SK-N-SH (cell line): ENCODE data around the gene RABGGTB. TPM values are rescaled to one million over a fixed set of nuclear protein-coding genes. Genes with fewer than 3 reads are reported as not detected.

Experiments used
- CTCF ChIA-PET: fragments of 300-600, 350-600 bp; formaldehyde crosslinking; extraction: SDS; loops from one replicate; lab custom pipeline; 2021; lab: Yijun Ruan, JAX
- POLR2A ChIA-PET: fragments of 350-600 bp; sonication (Branson Sonifier 250); formaldehyde crosslinking; extraction: SDS; loops from one replicate; lab custom pipeline; 2020; ENCODE audit warnings: antibody characterized with exemption, inconsistent platforms; lab: Yijun Ruan, JAX
- DNase-seq: peaks from one replicate; pipeline ENCODE4 v3.0.0; 2012
- H2AFZ ChIP-seq: fragments of 200-600 bp; sonication (generic); 2 replicates; pipeline ENCODE4 v1.8.1; 2016; ENCODE audit warnings: antibody characterized with exemption, mild to moderate bottlenecking, low read depth
- H3F3A ChIP-seq: fragments of 200-600 bp; sonication (generic); replicated peaks from 2 replicates; pipeline ENCODE3; 2016; ENCODE audit warnings: antibody characterized with exemption, mild to moderate bottlenecking; ENCODE audit not compliant: insufficient read depth
- H3K27ac ChIP-seq, 2 experiments: fragments of 200-500 bp in 1 of 2; fragments of 200-600 bp in 1 of 2; sonication (Bioruptor generic) in 1 of 2; sonication (generic), shearing (Covaris generic) in 1 of 2; 2 replicates each; pipeline versions ENCODE4 v1.5.1 to v1.6.1; 2014 to 2016; ENCODE audit warnings: low read depth in 2 of 2, inconsistent platforms in 1 of 2, low read length in 1 of 2, mild to moderate bottlenecking in 1 of 2, mixed read lengths in 1 of 2
- H3K27me3 ChIP-seq: fragments of 200-600 bp; sonication (generic), shearing (Covaris generic); 2 replicates; pipeline ENCODE4 v1.6.1; 2016; ENCODE audit warnings: mixed run types; ENCODE audit not compliant: insufficient read depth
- H3K36me3 ChIP-seq, 2 experiments: fragments of 200-500 bp in 1 of 2; fragments of 200-600 bp in 1 of 2; sonication (Bioruptor generic) in 1 of 2; sonication (generic) in 1 of 2; replicated peaks in 1 of 2; 2 replicates each; pipeline versions ENCODE3 to v1.5.1; 2014 to 2016; ENCODE audit warnings: low read length in 1 of 2, mild to moderate bottlenecking in 1 of 2; ENCODE audit not compliant: insufficient read depth in 2 of 2, control insufficient read depth in 1 of 2
- H3K4me1 ChIP-seq, 2 experiments: fragments of 200-500 bp in 1 of 2; fragments of 200-600 bp in 1 of 2; sonication (Bioruptor generic) in 1 of 2; sonication (generic), shearing (Covaris generic) in 1 of 2; 2 replicates each; pipeline versions ENCODE4 v1.5.1 to v1.6.1; 2014 to 2016; ENCODE audit warnings: low read depth in 1 of 2, low read length in 1 of 2, mixed run types in 1 of 2; ENCODE audit not compliant: insufficient read depth in 2 of 2, control insufficient read depth in 1 of 2
- H3K4me2 ChIP-seq: fragments of 200-600 bp; sonication (generic), shearing (Covaris generic); 2 replicates; pipeline ENCODE4 v1.6.1; 2017; ENCODE audit warnings: mixed run types
- H3K4me3 ChIP-seq, 2 experiments: fragments of 200-500 bp in 1 of 2; fragments of 200-600 bp in 1 of 2; sonication (Bioruptor generic) in 1 of 2; sonication (generic), shearing (Covaris generic) in 1 of 2; 2 replicates each; pipeline versions ENCODE4 v1.5.1 to v1.8.1; 2014 to 2016; ENCODE audit warnings: low read depth in 2 of 2, inconsistent platforms in 1 of 2, low read length in 1 of 2, mild to moderate bottlenecking in 1 of 2, mixed read lengths in 1 of 2, moderate library complexity in 1 of 2
- H3K79me2 ChIP-seq: fragments of 200-600 bp; sonication (generic); 2 replicates; pipeline ENCODE4 v1.8.1; 2017; ENCODE audit warnings: mild to moderate bottlenecking; ENCODE audit not compliant: insufficient read depth
- H3K9ac ChIP-seq: fragments of 200-600 bp; sonication (generic); 2 replicates; pipeline ENCODE4 v1.6.1; 2017; ENCODE audit warnings: mixed run types
- H3K9me2 ChIP-seq: fragments of 200-600 bp; sonication (generic); 2 replicates; pipeline ENCODE4 v1.6.1; 2017; ENCODE audit warnings: mixed run types
- H3K9me3 ChIP-seq: fragments of 200-600 bp; sonication (generic); 2 replicates; pipeline ENCODE4 v1.6.1; 2017; ENCODE audit warnings: mixed run types, mild to moderate bottlenecking, moderate library complexity
- H4K20me1 ChIP-seq: fragments of 200-600 bp; sonication (generic); 2 replicates; pipeline ENCODE4 v1.6.1; 2017; ENCODE audit warnings: mild to moderate bottlenecking, mixed run types; ENCODE audit not compliant: insufficient read depth
- CHD2 ChIP-seq: fragments of 150-350 bp; IDR thresholded peaks from 2 replicates; pipeline ENCODE4 v1.6.1; 2018; ENCODE audit warnings: low read length; ENCODE audit not compliant: partially characterized antibody
- CTCF ChIP-seq: fragments of 200-600 bp; sonication (generic); IDR thresholded peaks from 2 replicates; pipeline ENCODE4 v1.6.1; 2017; ENCODE audit warnings: antibody characterized with exemption, mild to moderate bottlenecking, moderate library complexity
- EZH2phosphoT487 ChIP-seq: fragments of 200-600 bp; sonication (generic); IDR thresholded peaks from 2 replicates; pipeline ENCODE4 v1.6.1; 2017; ENCODE audit warnings: low read depth, mixed run types, mild to moderate bottlenecking, antibody characterized with exemption, moderate library complexity, borderline replicate concordance
- FOSL2 ChIP-seq: IDR thresholded peaks from 2 replicates; pipeline ENCODE4 v1.4.0; 2012; ENCODE audit warnings: low read depth, mild to moderate bottlenecking, moderate library complexity, borderline replicate concordance
- NRF1 ChIP-seq: IDR thresholded peaks from 2 replicates; pipeline ENCODE4 v1.6.1; 2012; ENCODE audit warnings: low read depth, mild to moderate bottlenecking, low read length
- PBX3 ChIP-seq: IDR thresholded peaks from 2 replicates; pipeline ENCODE4; 2012
- POLR2AphosphoS5 ChIP-seq: IDR thresholded peaks from 2 replicates; pipeline ENCODE4 v1.6.1; 2012; ENCODE audit warnings: low read depth, low read length
- RCOR1 ChIP-seq: fragments of 150-350 bp; IDR thresholded peaks from 2 replicates; pipeline ENCODE4 v1.6.1; 2017; ENCODE audit warnings: antibody characterized with exemption, low read length
- REST ChIP-seq: IDR thresholded peaks from 2 replicates; pipeline ENCODE4 v1.6.1; 2012; ENCODE audit warnings: mild to moderate bottlenecking, low read depth, low read length, moderate library complexity
- RFX5 ChIP-seq: IDR thresholded peaks from 2 replicates; pipeline ENCODE4 v1.6.1; 2012; ENCODE audit warnings: mild to moderate bottlenecking, improper control_type of control experiment, low read length
- RXRA ChIP-seq: IDR thresholded peaks from 2 replicates; pipeline ENCODE4 v1.4.0; 2012; ENCODE audit warnings: low read depth, mild to moderate bottlenecking, borderline replicate concordance
- TEAD4 ChIP-seq: IDR thresholded peaks from 2 replicates; pipeline ENCODE4 v1.4.0; 2012; ENCODE audit warnings: mild to moderate bottlenecking, borderline replicate concordance; ENCODE audit not compliant: insufficient read depth
- USF1 ChIP-seq: IDR thresholded peaks from 2 replicates; pipeline ENCODE4 v1.4.0; 2012; ENCODE audit warnings: low read depth, borderline replicate concordance
- YY1 ChIP-seq: IDR thresholded peaks from 2 replicates; pipeline ENCODE4 v1.4.0; 2012; ENCODE audit warnings: low read depth, mild to moderate bottlenecking
- ZBTB33 ChIP-seq: IDR thresholded peaks from 2 replicates; pipeline ENCODE4 v1.4.0; 2012; ENCODE audit warnings: low read depth, borderline replicate concordance
- WGBS: methylation state at CpG from one replicate; pipeline ENCODE4 v1.1.6; 2017; ENCODE audit warnings: low lambda C conversion rate; 5-methylcytosine and 5-hydroxymethylcytosine counted together
- polyA plus RNA-seq, 3 experiments: library from polyadenylated mRNA; depleted of rRNA; stranded (reverse); fragments of >200 nt; gene quantifications; 2 replicates each; pipeline ENCODE4 v1.2.3, GENCODE V29; 2012

The RABGGTB gene
- polyA plus RNA-seq, 1 of the 3 experiments (the other 2 are of a cell fraction) = 59.0 TPM

- no peaks in the 10 kb centered on the region for H3K79me2 ChIP-seq
- DNase-seq = no peak
- ChIA-PET CTCF (no interaction called here), POLR2A (no interaction called here)
- H3K36me3 ChIP-seq = no peaks in the 10 kb centered on the region
- no peak overlapping the region for H3K9ac ChIP-seq
- no peaks in the 10 kb centered on the region for H3F3A ChIP-seq
- H3K27me3 ChIP-seq = no peaks in the 10 kb centered on the region
- TF ChIP-seq RXRA (no peak), PBX3 (no peak), NRF1 (no peak), POLR2AphosphoS5 (no peak), FOSL2 (no peak), TEAD4 (no peak), RFX5 (no peak), REST (no peak), RCOR1 (no peak), CHD2 (no peak), ZBTB33 (no peak), CTCF (no peak), USF1 (no peak), YY1 (no peak), EZH2phosphoT487 (no peak)
- no peak overlapping the region for H3K4me3 ChIP-seq
- H3K27ac ChIP-seq = no peak overlapping the region
- H3K9me2 ChIP-seq = no peaks in the 10 kb centered on the region
- no peak overlapping the region for H3K4me2 ChIP-seq
- H2AFZ ChIP-seq = no peak overlapping the region
- H3K4me1 ChIP-seq = peaks cover 0 to 5% of the 10 kb centered on the region in 2 experiments; a peak in 1 of 4 replicates
- 41% methylated on average over 2 of the region's 2 CpGs for WGBS
- H4K20me1 ChIP-seq = no peaks in the 10 kb centered on the region
- H3K9me3 ChIP-seq = no peaks in the 10 kb centered on the region; the same call in 1 of the 2 replicates
Observed at GRCh38 chr1:75838079-75838478, 52.0 kb downstream of the RABGGTB start.
